ENCODE data around the gene UMAD1. TPM values are rescaled to one million over a fixed set of nuclear protein-coding genes. Genes with fewer than 3 reads are reported as not detected.

The UMAD1 gene
- total RNA-seq, 2 experiments from 2014 or later, result 11.0 to 15.3 TPM

DNA sequence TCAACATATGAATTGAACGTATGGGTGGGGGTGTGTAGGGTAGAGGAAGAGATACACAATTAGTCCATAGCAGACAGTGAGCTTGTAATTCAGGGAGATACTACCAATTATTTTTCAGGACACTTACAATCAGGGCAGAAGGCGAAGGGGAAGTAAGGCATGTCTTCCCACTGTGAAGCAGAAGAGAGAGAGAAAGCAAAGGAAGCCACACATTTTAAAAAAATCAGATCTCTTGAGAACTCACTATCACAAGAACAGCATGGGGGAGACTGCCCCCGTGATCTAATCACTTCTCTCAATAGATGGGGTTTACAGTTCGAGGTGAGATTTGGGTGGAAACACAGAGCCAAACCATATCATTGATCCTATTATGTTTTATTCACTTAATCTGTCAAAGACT, 194.2 kb downstream of the UMAD1 start:
- DNase-seq, result no peak
- H3K4me3 ChIP-seq (ENCODE audit: low read length), result no peak overlapping the region
- Mint-ChIP-seq H3K36me3 (ENCODE audit: low read depth) (no peaks in the 10 kb centered on the region), H3K4me3 (no peak overlapping the region), H3K27ac (no peak overlapping the region), H3K27me3 (no peaks in the 10 kb centered on the region), H3K4me1 (ENCODE audit: low read depth) (peaks cover 9% of the 10 kb centered on the region), H3K9me3 (no peaks in the 10 kb centered on the region)
- H3K9me3 ChIP-seq (ENCODE audit: control insufficient read depth in 1 of 2, insufficient read depth in 1 of 2, low read length in 2 of 2), result no peaks in the 10 kb centered on the region
- intact Hi-C loops (cut with DNase I, micrococcal nuclease), result no loop called here
- no peaks in the 10 kb centered on the region for H3K36me3 ChIP-seq (ENCODE audit: insufficient read depth, low read length)
- POLR2A ChIA-PET, result no interaction called here
- CTCF ChIA-PET, result no interaction called here
- H3K4me1 ChIP-seq (ENCODE audit: insufficient read depth, low read length), result no peaks in the 10 kb centered on the region
- ATAC-seq (ENCODE audit: poor library complexity), result no peak
- H3K27ac ChIP-seq (ENCODE audit: low read depth in 1 of 2, low read length in 2 of 2), result no peak overlapping the region
- no peaks in the 10 kb centered on the region for H3K27me3 ChIP-seq (ENCODE audit: control insufficient read depth in 1 of 2, insufficient read depth in 2 of 2, low read length in 2 of 2)
- TF ChIP-seq, protein P1, sequence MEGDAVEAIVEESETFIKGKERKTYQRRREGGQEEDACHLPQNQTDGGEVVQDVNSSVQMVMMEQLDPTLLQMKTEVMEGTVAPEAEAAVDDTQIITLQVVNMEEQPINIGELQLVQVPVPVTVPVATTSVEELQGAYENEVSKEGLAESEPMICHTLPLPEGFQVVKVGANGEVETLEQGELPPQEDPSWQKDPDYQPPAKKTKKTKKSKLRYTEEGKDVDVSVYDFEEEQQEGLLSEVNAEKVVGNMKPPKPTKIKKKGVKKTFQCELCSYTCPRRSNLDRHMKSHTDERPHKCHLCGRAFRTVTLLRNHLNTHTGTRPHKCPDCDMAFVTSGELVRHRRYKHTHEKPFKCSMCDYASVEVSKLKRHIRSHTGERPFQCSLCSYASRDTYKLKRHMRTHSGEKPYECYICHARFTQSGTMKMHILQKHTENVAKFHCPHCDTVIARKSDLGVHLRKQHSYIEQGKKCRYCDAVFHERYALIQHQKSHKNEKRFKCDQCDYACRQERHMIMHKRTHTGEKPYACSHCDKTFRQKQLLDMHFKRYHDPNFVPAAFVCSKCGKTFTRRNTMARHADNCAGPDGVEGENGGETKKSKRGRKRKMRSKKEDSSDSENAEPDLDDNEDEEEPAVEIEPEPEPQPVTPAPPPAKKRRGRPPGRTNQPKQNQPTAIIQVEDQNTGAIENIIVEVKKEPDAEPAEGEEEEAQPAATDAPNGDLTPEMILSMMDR (IDR thresholded peaks at IDR 0.05), result no peak

DNA sequence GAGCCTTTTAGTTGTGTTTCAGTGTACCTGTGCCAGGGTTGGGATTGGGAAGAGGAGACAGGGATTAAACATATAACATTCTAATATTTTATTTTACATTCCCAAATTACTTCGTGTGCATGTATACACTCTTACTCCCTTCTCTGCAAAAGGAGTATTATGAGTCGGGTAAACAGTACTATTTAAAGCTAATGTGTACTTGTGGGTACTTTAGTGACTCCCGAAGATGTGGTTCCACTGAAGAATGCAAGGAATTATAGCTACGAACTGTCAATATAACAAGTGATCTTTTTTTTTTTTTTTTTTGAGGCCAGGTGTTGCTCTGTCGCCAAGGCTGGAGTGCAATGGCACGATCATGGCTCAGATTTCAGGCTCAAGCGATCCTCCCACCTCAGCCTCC, 200.5 kb downstream of the UMAD1 start:
- H3K27ac Mint-ChIP-seq, result no peak overlapping the region
- no peaks in the 10 kb centered on the region for H3K27me3 Mint-ChIP-seq
- H3K9me3 Mint-ChIP-seq, result no peaks in the 10 kb centered on the region
- ATAC-seq (ENCODE audit: poor library complexity), result no peak
- H3K36me3 Mint-ChIP-seq (ENCODE audit: low read depth), result peaks cover 9% of the 10 kb centered on the region
- Histone ChIP-seq H3K9me3 (ENCODE audit: control insufficient read depth in 1 of 2, insufficient read depth in 1 of 2, low read length in 2 of 2) (no peaks in the 10 kb centered on the region), H3K4me3 (ENCODE audit: low read length) (no peak overlapping the region), H3K27ac (ENCODE audit: low read depth in 1 of 2, low read length in 2 of 2) (no peak overlapping the region), H3K27me3 (ENCODE audit: control insufficient read depth in 1 of 2, insufficient read depth in 2 of 2, low read length in 2 of 2) (no peaks in the 10 kb centered on the region), H3K4me1 (ENCODE audit: insufficient read depth, low read length) (no peaks in the 10 kb centered on the region), H3K36me3 (ENCODE audit: insufficient read depth, low read length) (no peaks in the 10 kb centered on the region)
- TF ChIP-seq, protein P1 (IDR thresholded peaks at IDR 0.05), result no peak
- intact Hi-C loops (cut with DNase I, micrococcal nuclease), result no loop called here
- ChIA-PET CTCF (interaction anchor here (0.7 kb wide), 1 partner anchor 743 kb away, joined by 3 read pairs; no protein-coding TSS in a partner anchor), POLR2A (interaction anchor here (1.5 kb wide), 1 partner anchor 17 kb away, joined by 4 read pairs; no protein-coding TSS in a partner anchor)
- no peak overlapping the region for H3K4me3 Mint-ChIP-seq
- no peaks in the 10 kb centered on the region for H3K4me1 Mint-ChIP-seq (ENCODE audit: low read depth)
- DNase-seq, result no peak

DNA sequence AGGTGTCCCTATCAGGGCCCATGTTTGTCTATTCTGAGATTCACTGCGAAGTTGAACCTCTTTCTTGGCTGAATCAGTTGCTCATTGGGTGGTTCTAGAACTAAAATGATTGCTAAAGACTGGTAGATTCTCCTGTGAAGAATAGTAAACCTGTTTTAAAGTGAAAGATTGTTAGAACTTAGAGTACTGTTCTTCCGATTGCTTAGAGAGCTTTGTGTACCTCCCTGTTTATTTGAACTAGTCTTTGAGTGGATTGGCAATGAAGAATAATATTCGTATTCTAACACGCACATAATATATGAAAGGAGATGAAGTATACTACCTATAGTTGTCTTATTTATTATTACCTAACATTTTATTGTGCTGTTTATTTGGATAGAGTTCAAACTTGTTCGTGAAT, 202.7 kb downstream of the UMAD1 start:
- CTCF ChIA-PET, result no interaction called here
- H3K36me3 Mint-ChIP-seq (ENCODE audit: low read depth), result peaks cover 9% of the 10 kb centered on the region
- H3K27me3 ChIP-seq (ENCODE audit: control insufficient read depth in 1 of 2, insufficient read depth in 2 of 2, low read length in 2 of 2), result no peaks in the 10 kb centered on the region
- H3K36me3 ChIP-seq (ENCODE audit: insufficient read depth, low read length), result no peaks in the 10 kb centered on the region
- H3K27ac ChIP-seq (ENCODE audit: low read depth in 1 of 2, low read length in 2 of 2), result no peak overlapping the region
- intact Hi-C loops (cut with DNase I, micrococcal nuclease), result no loop called here
- H3K4me1 ChIP-seq (ENCODE audit: insufficient read depth, low read length), result no peaks in the 10 kb centered on the region
- H3K9me3 ChIP-seq (ENCODE audit: control insufficient read depth in 1 of 2, insufficient read depth in 1 of 2, low read length in 2 of 2), result no peaks in the 10 kb centered on the region
- H3K27ac Mint-ChIP-seq, result no peak overlapping the region
- TF ChIP-seq, protein P1 (IDR thresholded peaks at IDR 0.05), result no peak
- ATAC-seq (ENCODE audit: poor library complexity) (no peak), DNase-seq (no peak)
- H3K9me3 Mint-ChIP-seq, result no peaks in the 10 kb centered on the region
- H3K4me1 Mint-ChIP-seq (ENCODE audit: low read depth), result peaks cover 11% of the 10 kb centered on the region
- no peak overlapping the region for H3K4me3 ChIP-seq (ENCODE audit: low read length)
- POLR2A ChIA-PET, result no interaction called here
- H3K27me3 Mint-ChIP-seq, result no peaks in the 10 kb centered on the region
- H3K4me3 Mint-ChIP-seq, result no peak overlapping the region

Data from CD4-positive, alpha-beta T cell (primary cell).